Measurements from ENCODE around the gene OIP5.

The OIP5 gene

GRCh38 chr15:41279535-41280283 is 52.7 kb downstream of the OIP5 start:
- Histone ChIP-seq H4K20me1 (ENCODE audit: insufficient read depth, low read length) (no peaks in the 10 kb centered on the region), H3K9me3 (replicated peaks; ENCODE audit: insufficient read depth, low read length) (no peaks in the 10 kb centered on the region), H3K9me2 (replicated peaks; ENCODE audit: insufficient read depth, low read length) (no peaks in the 10 kb centered on the region), H3K9ac (ENCODE audit: low read length) (no peak overlapping the region), H3F3A (ENCODE audit: insufficient read depth, low read length) (0 out of 2 replicates have a peak, but pooled peaks cover 6% of the 10 kb centered on the region), H3K27ac (ENCODE audit: low read length) (no peak overlapping the region), H3K36me3 (replicated peaks; ENCODE audit: insufficient read depth, low read length) (no peaks in the 10 kb centered on the region), H2AFZ (ENCODE audit: low read length) (no peak overlapping the region), H3K79me2 (ENCODE audit: low read length) (peaks cover 9% of the 10 kb centered on the region), H3K27me3 (replicated peaks; ENCODE audit: insufficient read depth, low read length) (no peaks in the 10 kb centered on the region), H3K4me2 (ENCODE audit: low read depth, low read length) (no peak overlapping the region), H3K4me3 (ENCODE audit: low read length) (no peak overlapping the region), H3K4me1 (ENCODE audit: low read length) (no peaks in the 10 kb centered on the region; the same call in 1 of the 2 replicates)
- no peak for DNase-seq
- no peak for TF ChIP-seq EZH2phosphoT487 (IDR thresholded peaks at IDR 0.05; ENCODE audit: low read length)
- TF ChIP-seq, protein P1, sequence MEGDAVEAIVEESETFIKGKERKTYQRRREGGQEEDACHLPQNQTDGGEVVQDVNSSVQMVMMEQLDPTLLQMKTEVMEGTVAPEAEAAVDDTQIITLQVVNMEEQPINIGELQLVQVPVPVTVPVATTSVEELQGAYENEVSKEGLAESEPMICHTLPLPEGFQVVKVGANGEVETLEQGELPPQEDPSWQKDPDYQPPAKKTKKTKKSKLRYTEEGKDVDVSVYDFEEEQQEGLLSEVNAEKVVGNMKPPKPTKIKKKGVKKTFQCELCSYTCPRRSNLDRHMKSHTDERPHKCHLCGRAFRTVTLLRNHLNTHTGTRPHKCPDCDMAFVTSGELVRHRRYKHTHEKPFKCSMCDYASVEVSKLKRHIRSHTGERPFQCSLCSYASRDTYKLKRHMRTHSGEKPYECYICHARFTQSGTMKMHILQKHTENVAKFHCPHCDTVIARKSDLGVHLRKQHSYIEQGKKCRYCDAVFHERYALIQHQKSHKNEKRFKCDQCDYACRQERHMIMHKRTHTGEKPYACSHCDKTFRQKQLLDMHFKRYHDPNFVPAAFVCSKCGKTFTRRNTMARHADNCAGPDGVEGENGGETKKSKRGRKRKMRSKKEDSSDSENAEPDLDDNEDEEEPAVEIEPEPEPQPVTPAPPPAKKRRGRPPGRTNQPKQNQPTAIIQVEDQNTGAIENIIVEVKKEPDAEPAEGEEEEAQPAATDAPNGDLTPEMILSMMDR (IDR thresholded peaks at IDR 0.05; ENCODE audit: low read length) = no peak

DNA sequence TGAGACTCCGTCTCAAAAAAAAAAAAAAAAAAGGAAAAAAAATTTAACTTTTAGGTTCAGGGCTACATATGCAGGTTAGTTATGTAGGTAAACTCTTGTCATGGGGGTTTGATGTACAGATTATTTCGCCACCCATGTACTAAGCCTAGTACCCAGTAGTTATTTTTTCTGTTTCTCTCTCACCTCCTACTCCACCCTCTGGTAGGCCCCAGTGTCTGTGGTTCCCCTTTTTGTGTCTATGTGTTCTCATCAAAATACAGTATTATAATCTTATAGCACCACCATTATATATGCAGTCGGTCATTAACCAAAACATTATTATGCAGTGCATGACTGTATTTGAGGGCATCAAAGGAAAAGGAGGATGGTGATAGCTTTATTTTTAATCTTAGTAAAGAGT is 54.1 kb downstream of the OIP5 start:
- Histone ChIP-seq H3K9me2 (replicated peaks; ENCODE audit: insufficient read depth, low read length) (no peaks in the 10 kb centered on the region), H3K36me3 (replicated peaks; ENCODE audit: insufficient read depth, low read length) (no peaks in the 10 kb centered on the region), H3F3A (ENCODE audit: insufficient read depth, low read length) (0 out of 2 replicates have a peak, but pooled peaks cover 4% of the 10 kb centered on the region), H3K27me3 (replicated peaks; ENCODE audit: insufficient read depth, low read length) (no peaks in the 10 kb centered on the region), H3K4me2 (ENCODE audit: low read depth, low read length) (no peak overlapping the region), H3K4me1 (ENCODE audit: low read length) (no peaks in the 10 kb centered on the region; the same call in 1 of the 2 replicates), H3K4me3 (ENCODE audit: low read length) (no peak overlapping the region), H4K20me1 (ENCODE audit: insufficient read depth, low read length) (no peaks in the 10 kb centered on the region), H3K27ac (ENCODE audit: low read length) (no peak overlapping the region), H2AFZ (ENCODE audit: low read length) (no peak overlapping the region), H3K79me2 (ENCODE audit: low read length) (no peaks in the 10 kb centered on the region), H3K9me3 (replicated peaks; ENCODE audit: insufficient read depth, low read length) (no peaks in the 10 kb centered on the region), H3K9ac (ENCODE audit: low read length) (no peak overlapping the region)
- DNase-seq = no peak
- TF ChIP-seq, protein P1 (IDR thresholded peaks at IDR 0.05; ENCODE audit: low read length) = no peak
- TF ChIP-seq EZH2 (optimal IDR thresholded peaks at IDR 0.05; ENCODE audit: low read depth, low read length) (no peak), EZH2phosphoT487 (IDR thresholded peaks at IDR 0.05; ENCODE audit: low read length) (no peak)

GRCh38 chr15:41276831-41277230 is 55.6 kb downstream of the OIP5 start:
- Histone ChIP-seq H3K4me2 (ENCODE audit: low read depth, low read length) (no peak overlapping the region), H3K79me2 (ENCODE audit: low read length) (no peaks in the 10 kb centered on the region), H3K9me2 (replicated peaks; ENCODE audit: insufficient read depth, low read length) (no peaks in the 10 kb centered on the region), H3K36me3 (replicated peaks; ENCODE audit: insufficient read depth, low read length) (no peaks in the 10 kb centered on the region), H3K4me1 (ENCODE audit: low read length) (no peaks in the 10 kb centered on the region), H3K27ac (ENCODE audit: low read length) (no peak overlapping the region), H3K9me3 (replicated peaks; ENCODE audit: insufficient read depth, low read length) (no peaks in the 10 kb centered on the region), H4K20me1 (ENCODE audit: insufficient read depth, low read length) (no peaks in the 10 kb centered on the region), H3K4me3 (ENCODE audit: low read length) (no peak overlapping the region), H3K27me3 (replicated peaks; ENCODE audit: insufficient read depth, low read length) (no peaks in the 10 kb centered on the region), H2AFZ (ENCODE audit: low read length) (no peak overlapping the region), H3K9ac (ENCODE audit: low read length) (no peak overlapping the region), H3F3A (ENCODE audit: insufficient read depth, low read length) (no peaks in the 10 kb centered on the region)
- DNase-seq = no peak
- TF ChIP-seq EZH2phosphoT487 (IDR thresholded peaks at IDR 0.05; ENCODE audit: low read length) (no peak), EZH2 (optimal IDR thresholded peaks at IDR 0.05; ENCODE audit: low read depth, low read length) (no peak)
- TF ChIP-seq, protein P1 (IDR thresholded peaks at IDR 0.05; ENCODE audit: low read length) = no peak
